Measurements from ENCODE around the gene ZFP36L1.

Gene ZFP36L1

DNA sequence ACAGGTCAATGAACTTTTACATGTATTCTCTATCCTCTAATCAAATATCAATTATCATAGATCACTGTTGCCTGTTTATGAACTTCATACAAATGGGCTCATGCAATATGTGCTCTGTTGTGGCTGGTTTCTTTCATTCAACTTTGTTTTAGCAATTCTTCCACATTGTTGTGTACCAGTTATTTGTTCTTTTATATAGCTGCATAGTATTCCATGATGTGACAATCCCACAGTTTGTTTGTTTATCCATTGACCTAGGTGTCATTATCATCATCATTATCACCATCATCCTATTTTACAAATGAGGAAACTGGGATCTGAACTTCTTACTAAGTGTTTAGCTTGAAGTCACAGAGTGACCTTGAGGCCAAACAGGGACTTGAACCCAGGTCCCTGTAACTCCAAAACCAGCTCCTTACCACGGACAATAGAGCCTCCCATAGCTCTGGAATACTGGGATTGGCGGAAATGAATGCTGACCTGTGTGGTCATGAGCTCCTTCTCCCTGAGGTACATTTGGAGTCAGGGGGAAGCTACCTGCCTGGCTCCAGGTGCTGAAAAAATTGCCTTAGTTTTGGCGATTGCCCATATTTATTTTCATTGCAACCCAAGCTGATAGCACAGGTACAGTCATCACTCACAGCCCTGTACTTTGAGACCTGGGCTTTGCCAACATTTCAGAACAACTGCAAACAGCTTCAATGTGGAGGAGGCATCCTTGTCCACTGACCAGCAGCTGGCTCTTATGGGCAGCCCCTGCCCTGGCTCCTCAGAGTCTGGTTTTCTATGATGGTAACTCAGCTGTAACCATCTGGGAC, 9.2 kb downstream of the ZFP36L1 start:
- no peak for DNase-seq (ENCODE audit: extremely low spot score)
- ChIA-PET CTCF (interaction anchor here (0.8 to 1.8 kb wide), 5 partner anchors 9 to 535 kb away, joined by 3 to 5 read pairs (median 3); partner anchors contain the start of gene ZFP36L1), POLR2A (interaction anchor here (3.6 kb wide), 1 partner anchor 9 kb away, joined by 16 read pairs; the partner anchor contains the start of gene ZFP36L1)
- TF ChIP-seq, protein P1, sequence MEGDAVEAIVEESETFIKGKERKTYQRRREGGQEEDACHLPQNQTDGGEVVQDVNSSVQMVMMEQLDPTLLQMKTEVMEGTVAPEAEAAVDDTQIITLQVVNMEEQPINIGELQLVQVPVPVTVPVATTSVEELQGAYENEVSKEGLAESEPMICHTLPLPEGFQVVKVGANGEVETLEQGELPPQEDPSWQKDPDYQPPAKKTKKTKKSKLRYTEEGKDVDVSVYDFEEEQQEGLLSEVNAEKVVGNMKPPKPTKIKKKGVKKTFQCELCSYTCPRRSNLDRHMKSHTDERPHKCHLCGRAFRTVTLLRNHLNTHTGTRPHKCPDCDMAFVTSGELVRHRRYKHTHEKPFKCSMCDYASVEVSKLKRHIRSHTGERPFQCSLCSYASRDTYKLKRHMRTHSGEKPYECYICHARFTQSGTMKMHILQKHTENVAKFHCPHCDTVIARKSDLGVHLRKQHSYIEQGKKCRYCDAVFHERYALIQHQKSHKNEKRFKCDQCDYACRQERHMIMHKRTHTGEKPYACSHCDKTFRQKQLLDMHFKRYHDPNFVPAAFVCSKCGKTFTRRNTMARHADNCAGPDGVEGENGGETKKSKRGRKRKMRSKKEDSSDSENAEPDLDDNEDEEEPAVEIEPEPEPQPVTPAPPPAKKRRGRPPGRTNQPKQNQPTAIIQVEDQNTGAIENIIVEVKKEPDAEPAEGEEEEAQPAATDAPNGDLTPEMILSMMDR (IDR thresholded peaks at IDR 0.05; ENCODE audit: control extremely low read depth, extremely low read depth, low read depth, missing control alignments) = no peak

DNA sequence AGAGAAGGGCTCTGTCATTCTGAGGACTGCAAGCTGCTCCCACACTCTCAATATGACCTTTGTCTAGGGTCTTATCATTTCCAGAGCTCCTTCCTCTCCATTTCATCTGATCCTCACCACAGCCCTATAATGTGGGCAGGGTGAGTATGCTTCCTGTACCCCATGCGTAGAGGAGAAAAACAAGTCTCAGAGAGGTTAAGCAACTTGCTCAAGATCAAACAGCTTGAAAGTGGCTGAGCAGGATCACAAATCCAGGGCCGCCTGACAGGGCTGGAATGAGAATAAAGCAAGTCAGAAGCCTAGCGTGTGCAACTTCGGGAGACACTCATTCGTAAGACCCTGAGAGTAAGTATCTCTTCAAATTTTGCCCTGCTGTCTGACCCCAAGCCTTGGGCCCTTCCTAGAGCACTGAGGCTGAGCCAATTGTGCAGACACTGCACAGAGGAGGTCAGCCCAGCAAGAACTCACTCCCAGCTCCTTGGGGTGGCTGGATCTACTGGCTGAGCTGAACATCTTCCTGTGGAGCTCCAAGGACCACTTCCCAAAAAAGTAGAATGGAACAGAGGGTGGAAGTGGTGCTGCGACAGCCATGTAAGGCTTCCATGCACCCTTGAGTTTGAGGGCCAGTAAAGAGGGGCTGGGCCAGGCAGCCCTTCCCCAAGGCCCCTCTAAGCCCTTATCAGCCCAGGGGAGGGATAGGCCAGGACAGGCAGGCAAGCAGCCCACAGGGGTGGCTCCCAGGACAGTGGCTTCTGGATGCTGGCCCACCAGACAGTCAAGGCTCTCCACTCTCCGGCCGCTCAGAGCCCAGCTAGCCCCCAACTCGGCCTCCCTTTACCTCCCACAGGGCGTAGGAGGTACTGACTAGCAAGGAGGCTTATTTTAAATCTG, 10.5 kb downstream of the ZFP36L1 start:
- DNase-seq (ENCODE audit: extremely low spot score) = no peak
- TF ChIP-seq, protein P1 (IDR thresholded peaks at IDR 0.05; ENCODE audit: control extremely low read depth, extremely low read depth, low read depth, missing control alignments) = no peak
- POLR2A ChIA-PET = interaction anchor here (0.6 to 3.6 kb wide), 2 partner anchors 11 to 20 kb away, joined by 6 to 16 read pairs; partner anchors contain the start of gene ZFP36L1
- CTCF ChIA-PET = interaction anchor here (1.0 to 1.8 kb wide), 6 partner anchors 47 to 533 kb away, joined by 3 to 5 read pairs (median 3); no protein-coding TSS in a partner anchor

DNA sequence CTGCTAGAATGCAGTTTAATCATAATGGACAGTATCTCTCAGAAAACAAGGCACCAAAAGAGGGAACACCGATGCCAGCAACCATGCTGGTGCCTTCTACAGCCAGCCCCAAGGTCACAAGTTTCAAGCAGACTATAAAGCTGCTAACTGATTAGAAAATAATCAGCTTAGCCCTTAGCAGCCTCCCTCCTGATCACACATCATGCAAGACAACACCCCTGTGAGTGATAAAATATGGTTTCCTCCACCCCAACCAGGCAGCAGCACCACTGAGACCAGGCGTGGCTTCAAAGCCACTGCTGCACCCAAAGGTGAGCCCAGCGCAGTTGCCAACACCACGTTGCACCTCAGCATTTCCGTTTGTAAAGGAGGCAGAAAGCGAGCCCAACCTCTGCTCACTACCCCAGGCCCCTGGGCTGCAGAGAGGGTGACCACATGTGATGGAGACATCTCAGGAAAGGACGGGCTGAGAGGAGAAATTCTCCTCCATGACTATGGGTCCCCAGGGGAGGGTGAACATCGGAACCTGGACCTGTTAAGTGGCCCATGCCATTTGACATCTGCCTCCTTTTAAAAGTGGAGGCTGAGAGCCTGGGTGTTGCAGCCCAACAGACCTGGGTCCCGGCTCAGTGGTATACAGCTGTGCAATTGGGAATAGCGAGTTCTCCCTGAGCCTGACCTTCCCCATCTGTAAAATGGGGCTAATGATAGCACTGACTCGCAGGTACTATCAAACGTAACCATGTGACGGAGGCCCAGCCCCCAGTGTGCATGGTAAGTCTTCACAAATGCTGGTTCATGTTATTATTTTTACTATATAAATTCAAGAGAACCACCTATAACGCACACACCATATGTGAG, 11.5 kb downstream of the ZFP36L1 start:
- TF ChIP-seq, protein P1 (IDR thresholded peaks at IDR 0.05; ENCODE audit: control extremely low read depth, extremely low read depth, low read depth, missing control alignments) = no peak
- ChIA-PET POLR2A (interaction anchor here (0.6 to 3.6 kb wide), 3 partner anchors 12 to 19 kb away, joined by 4 to 16 read pairs (median 6); partner anchors contain the start of gene ZFP36L1), CTCF (interaction anchor here (1.0 to 3.2 kb wide), 6 partner anchors 8 to 247 kb away, joined by 3 to 17 read pairs (median 3); no protein-coding TSS in a partner anchor)
- no peak for DNase-seq (ENCODE audit: extremely low spot score)

DNA sequence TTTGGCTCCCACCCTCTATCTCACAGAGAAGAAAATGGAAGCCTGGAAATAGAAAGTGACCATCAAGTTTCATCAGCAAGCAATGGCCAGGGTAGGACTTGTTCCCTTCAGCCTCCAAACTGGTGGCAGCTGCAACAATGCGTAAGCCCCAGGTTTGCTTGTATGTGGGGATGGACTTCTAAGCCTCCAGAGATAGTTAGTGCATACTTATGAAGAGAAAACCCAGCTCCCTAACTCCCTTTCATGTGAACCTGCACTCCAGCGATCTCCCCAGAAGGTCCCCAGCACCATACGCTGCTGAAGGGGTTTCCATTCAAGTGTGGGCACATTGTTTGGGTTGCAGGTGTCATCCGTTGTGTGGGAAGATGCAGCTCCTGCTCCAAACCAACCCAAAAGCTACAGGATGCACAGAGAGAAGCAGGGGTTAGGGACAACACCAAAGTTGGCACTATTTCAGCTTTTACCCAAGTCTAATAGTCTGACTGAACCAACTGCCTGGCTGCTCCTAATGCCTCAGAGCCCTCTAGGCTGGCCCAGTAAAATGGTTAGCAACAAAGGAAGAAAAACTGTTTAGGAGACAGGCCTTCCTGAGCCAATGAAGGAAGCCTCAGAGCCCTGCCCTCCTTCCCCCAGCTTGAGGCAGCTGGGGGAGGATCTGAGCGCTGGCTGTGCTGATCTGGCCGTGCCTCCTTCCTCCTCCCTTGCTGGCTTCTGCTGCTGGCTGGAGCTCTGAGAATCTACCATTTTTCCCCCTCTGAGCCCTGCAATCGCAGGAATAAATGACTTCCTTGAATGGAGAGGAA, 12.3 kb downstream of the ZFP36L1 start:
- ChIA-PET POLR2A (interaction anchor here (1.2 kb wide), 1 partner anchor 13 kb away, joined by 4 read pairs; the partner anchor contains the start of gene ZFP36L1), CTCF (interaction anchor here (1.0 to 3.2 kb wide), 3 partner anchors 9 to 23 kb away, joined by 3 to 17 read pairs (median 3); no protein-coding TSS in a partner anchor)
- no peak for DNase-seq (ENCODE audit: extremely low spot score)
- TF ChIP-seq, protein P1 (IDR thresholded peaks at IDR 0.05; ENCODE audit: control extremely low read depth, extremely low read depth, low read depth, missing control alignments) = no peak

DNA sequence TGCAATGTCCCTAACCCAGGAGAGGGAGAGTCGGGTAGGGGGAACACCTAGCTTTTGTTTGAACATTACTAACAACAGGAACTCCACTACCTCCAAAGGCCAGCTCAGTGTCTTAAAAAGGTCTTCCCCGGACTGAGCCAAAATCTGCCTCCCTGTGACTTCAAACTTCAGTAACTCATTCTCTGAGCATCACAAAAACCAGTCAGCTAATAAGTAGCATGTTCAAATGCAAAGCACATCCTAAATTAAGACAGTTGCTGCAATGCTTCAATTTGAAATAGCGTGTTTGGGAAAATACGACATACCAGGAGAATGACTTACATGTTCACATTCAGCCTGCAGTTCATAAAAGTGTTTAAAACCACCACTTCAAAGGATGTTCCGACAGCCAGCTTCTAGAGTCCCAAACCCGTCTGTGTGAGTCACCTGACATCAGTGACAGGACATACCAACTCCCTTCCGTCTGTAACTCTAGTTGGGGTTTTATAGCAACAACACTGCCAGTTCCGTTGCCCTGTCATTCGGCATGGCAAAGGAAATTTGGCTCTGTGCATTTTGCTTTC, 13.0 kb downstream of the ZFP36L1 start:
- no peak for DNase-seq (ENCODE audit: extremely low spot score)
- CTCF ChIA-PET = interaction anchor here (1.2 to 3.2 kb wide), 3 partner anchors 9 to 120 kb away, joined by 3 to 17 read pairs (median 3); no protein-coding TSS in a partner anchor

More for the DNA sequence above, 13.0 kb downstream of the ZFP36L1 start:
- POLR2A ChIA-PET = interaction anchor here (1.2 kb wide), 1 partner anchor 13 kb away, joined by 4 read pairs; the partner anchor contains the start of gene ZFP36L1
- TF ChIP-seq, protein P1 (IDR thresholded peaks at IDR 0.05; ENCODE audit: control extremely low read depth, extremely low read depth, low read depth, missing control alignments) = no peak
